HL-60 (cell line): ENCODE data around the gene SGIP1.

ENCODE experiments used
- DNase-seq, 2 experiments: peaks; one replicate each; pipeline ENCODE4 v3.0.0-alpha.2; 2010 to 2020; ENCODE audit warnings: low read depth in 1 of 2, low spot score in 1 of 2
- H3K27ac ChIP-seq: fragments of 250-450 bp; sonication (Bioruptor Pico); replicated peaks from 2 replicates; pipeline ENCODE4 v1.5.1; 2020; ENCODE audit warnings: mild to moderate bottlenecking, moderate library complexity
- H3K27me3 ChIP-seq: fragments of 250-450 bp; sonication (Bioruptor Pico); 2 replicates; pipeline ENCODE4 v1.5.1; 2021; ENCODE audit warnings: mild to moderate bottlenecking, moderate library complexity; ENCODE audit not compliant: insufficient read depth, poor library complexity, severe bottlenecking
- H3K4me3 ChIP-seq: replicated peaks from 2 replicates; pipeline ENCODE4 v1.5.1; 2011; ENCODE audit warnings: mild to moderate bottlenecking, control low read depth, low read length; ENCODE audit not compliant: insufficient read depth
- CTCF ChIP-seq: IDR thresholded peaks from one replicate; pipeline ENCODE4 v1.5.1; 2011; ENCODE audit warnings: low read length, control low read depth, inconsistent platforms; ENCODE audit not compliant: insufficient read depth
- GABPA ChIP-seq: IDR thresholded peaks from 2 replicates; pipeline ENCODE4 v1.6.1; 2012; ENCODE audit warnings: low read depth
- POLR2AphosphoS5 ChIP-seq: IDR thresholded peaks from 2 replicates; pipeline ENCODE4 v1.6.1; 2012; ENCODE audit warnings: low read depth
- REST ChIP-seq: IDR thresholded peaks from 2 replicates; pipeline ENCODE4 v1.6.1; 2012; ENCODE audit warnings: low read depth; ENCODE audit not compliant: insufficient replicate concordance
- SPI1 ChIP-seq: IDR thresholded peaks from 2 replicates; pipeline ENCODE4 v1.6.1; 2012; ENCODE audit warnings: low read depth, mild to moderate bottlenecking, borderline replicate concordance

Gene SGIP1

GRCh38 chr1:66775646-66776045 lies 241.7 kb downstream of the SGIP1 start:
- DNase-seq: no peak
- no peak overlapping the region for H3K4me3 ChIP-seq
- no peaks in the 10 kb centered on the region for H3K27me3 ChIP-seq
- no peak overlapping the region for H3K27ac ChIP-seq
- TF ChIP-seq POLR2AphosphoS5: no peak
- TF ChIP-seq REST: no peak
- TF ChIP-seq SPI1: no peak
- no peak for TF ChIP-seq GABPA
- TF ChIP-seq CTCF: no peak

- DNase-seq: no peak
- Histone ChIP-seq H3K27me3 (no peaks in the 10 kb centered on the region), H3K27ac (no peak overlapping the region), H3K4me3 (no peak overlapping the region)
- TF ChIP-seq SPI1: no peak
- no peak for TF ChIP-seq CTCF
- no peak for TF ChIP-seq GABPA
- no peak for TF ChIP-seq REST
- TF ChIP-seq POLR2AphosphoS5: no peak
Measured at GRCh38 chr1:66777831-66778230, 243.9 kb downstream of the SGIP1 start.

GRCh38 chr1:66778266-66778665 lies 244.3 kb downstream of the SGIP1 start:
- no peaks in the 10 kb centered on the region for H3K27me3 ChIP-seq
- no peak overlapping the region for H3K4me3 ChIP-seq
- TF ChIP-seq SPI1 (no peak), CTCF (no peak), GABPA (no peak), REST (no peak), POLR2AphosphoS5 (no peak)
- DNase-seq: no peak
- H3K27ac ChIP-seq: no peak overlapping the region
